Measurements from ENCODE around the gene PKNOX2.

Gene PKNOX2, protein sequence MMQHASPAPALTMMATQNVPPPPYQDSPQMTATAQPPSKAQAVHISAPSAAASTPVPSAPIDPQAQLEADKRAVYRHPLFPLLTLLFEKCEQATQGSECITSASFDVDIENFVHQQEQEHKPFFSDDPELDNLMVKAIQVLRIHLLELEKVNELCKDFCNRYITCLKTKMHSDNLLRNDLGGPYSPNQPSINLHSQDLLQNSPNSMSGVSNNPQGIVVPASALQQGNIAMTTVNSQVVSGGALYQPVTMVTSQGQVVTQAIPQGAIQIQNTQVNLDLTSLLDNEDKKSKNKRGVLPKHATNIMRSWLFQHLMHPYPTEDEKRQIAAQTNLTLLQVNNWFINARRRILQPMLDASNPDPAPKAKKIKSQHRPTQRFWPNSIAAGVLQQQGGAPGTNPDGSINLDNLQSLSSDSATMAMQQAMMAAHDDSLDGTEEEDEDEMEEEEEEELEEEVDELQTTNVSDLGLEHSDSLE

GRCh38 chr11:125164422-125165110, at the start of gene PKNOX2:
Gene PKNOX2 (plus strand): TSS chr11:125164751. CDS start chr11:125351306, 186,555 bp downstream.
- peak; percentile 49 to 55 for DNase-seq
- no peak for TF ChIP-seq POLR2A (IDR thresholded peaks at IDR 0.05; ENCODE audit: low read length)

- TF ChIP-seq GATA1 (IDR thresholded peaks at IDR 0.05; ENCODE audit: low read depth, low read length) (no peak), POLR2A (IDR thresholded peaks at IDR 0.05; ENCODE audit: low read length) (no peak)
- no peak for DNase-seq
These were observed 47.1 kb upstream of the PKNOX2 start for GRCh38 chr11:125117429-125117828.

DNA sequence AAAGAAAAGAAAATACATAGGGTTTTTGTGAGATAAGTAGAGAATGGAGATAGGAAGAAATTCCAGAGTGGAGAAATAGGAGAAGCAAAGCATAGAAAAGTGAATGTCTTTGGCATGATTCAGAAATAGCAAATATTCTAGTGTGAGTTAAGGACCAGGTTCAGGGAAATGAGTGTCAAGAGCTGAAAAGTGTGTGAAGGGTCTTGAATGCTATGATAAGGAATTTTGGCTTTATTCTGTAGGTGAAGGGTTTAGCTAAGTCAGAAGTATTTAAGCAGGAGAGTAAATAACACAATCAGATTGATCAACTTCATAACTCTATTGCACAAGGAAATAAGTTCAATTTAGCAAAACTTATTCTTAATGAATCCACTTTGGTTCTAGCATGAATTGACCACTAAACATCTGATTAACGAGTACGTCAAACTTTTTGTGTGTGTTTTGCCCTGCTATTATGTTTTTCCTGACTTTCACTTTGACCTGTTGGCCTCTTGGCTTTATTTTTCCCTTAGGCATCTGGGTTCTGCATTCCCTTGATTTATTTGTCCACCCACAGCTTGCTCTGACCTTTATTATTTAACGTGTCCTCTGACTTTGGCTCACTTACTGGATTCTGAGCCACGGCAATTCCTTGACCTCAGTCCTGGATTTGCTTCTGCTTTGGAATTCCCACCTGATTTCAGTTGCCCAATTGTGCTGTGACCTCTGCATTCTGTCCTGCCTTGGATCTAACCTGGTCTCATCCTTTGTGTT, 41.2 kb upstream of the PKNOX2 start:
- TF ChIP-seq GATA1 (IDR thresholded peaks at IDR 0.05; ENCODE audit: low read depth, low read length) (no peak), POLR2A (IDR thresholded peaks at IDR 0.05; ENCODE audit: low read length) (no peak)
- no peak for DNase-seq

DNA sequence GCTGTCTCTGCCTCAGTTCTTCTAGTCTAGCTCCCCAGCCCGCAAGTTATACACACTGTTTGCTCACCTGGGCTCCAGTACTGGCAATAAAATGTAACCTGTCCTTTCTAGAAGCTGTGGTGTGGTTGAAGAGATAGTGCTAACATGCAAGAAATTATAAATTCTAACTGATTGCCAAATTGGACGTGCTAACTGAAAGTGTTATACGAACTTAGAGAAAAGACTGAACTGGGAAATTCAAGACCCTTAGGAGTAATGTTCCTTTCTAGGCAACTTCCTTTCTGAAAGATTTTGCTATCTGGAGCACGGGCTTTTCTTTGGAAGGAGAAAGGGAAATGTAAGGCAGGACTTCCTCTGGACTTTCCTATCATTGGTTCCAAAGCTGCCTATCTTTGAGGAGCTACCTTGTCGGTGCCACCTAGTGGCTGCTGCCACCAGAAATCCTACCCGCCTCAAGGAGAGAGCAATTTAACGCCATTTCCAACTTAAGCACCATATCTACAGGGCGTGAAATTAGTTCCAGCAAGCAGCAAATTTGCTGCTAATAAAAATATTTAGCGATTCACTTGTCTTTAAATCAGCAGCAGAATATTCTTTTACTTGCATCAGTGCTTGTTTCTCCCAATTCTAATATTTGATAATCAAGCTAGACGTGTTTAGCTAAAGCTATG, 40.5 kb upstream of the PKNOX2 start:
- DNase-seq, result peak; percentile 58 to 70
- no peak for TF ChIP-seq GATA1 (IDR thresholded peaks at IDR 0.05; ENCODE audit: low read depth, low read length)
- no peak for TF ChIP-seq POLR2A (IDR thresholded peaks at IDR 0.05; ENCODE audit: low read length)

GRCh38 chr11:125124618-125124992, 39.9 kb upstream of the PKNOX2 start:
- TF ChIP-seq GATA1 (IDR thresholded peaks at IDR 0.05; ENCODE audit: low read depth, low read length) (no peak), POLR2A (IDR thresholded peaks at IDR 0.05; ENCODE audit: low read length) (no peak)
- DNase-seq, result no peak

DNA sequence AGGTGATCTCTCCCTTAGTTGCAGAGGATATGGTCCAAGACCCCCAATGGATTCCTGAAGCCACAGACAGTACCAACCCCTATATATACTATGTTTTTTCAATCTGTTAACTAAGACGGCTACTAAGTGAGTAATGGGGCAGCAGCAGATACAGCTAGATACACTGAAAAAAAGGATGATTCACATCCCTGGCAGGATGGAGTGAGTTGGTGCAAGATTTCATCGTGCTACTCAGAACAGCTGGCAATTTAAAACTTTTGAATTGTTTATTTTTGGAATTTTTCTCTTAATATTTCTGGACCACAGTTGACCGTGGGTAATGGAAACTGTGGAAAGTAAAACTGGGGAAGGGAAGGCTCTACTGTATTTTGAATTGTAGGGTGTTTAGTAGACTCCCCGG, 36.1 kb upstream of the PKNOX2 start:
- TF ChIP-seq POLR2A (IDR thresholded peaks at IDR 0.05; ENCODE audit: low read length), result no peak
- TF ChIP-seq GATA1 (IDR thresholded peaks at IDR 0.05; ENCODE audit: low read depth, low read length), result no peak
- DNase-seq, result no peak

- TF ChIP-seq GATA1 (IDR thresholded peaks at IDR 0.05; ENCODE audit: low read depth, low read length), result no peak
- TF ChIP-seq POLR2A (IDR thresholded peaks at IDR 0.05; ENCODE audit: low read length), result no peak
- no peak for DNase-seq
These were observed 35.1 kb upstream of the PKNOX2 start for GRCh38 chr11:125129316-125129993.

- TF ChIP-seq POLR2A (IDR thresholded peaks at IDR 0.05; ENCODE audit: low read length), result no peak
- no peak for TF ChIP-seq GATA1 (IDR thresholded peaks at IDR 0.05; ENCODE audit: low read depth, low read length)
- no peak for DNase-seq
These were observed 32.5 kb upstream of the PKNOX2 start for GRCh38 chr11:125132071-125132470.

DNA sequence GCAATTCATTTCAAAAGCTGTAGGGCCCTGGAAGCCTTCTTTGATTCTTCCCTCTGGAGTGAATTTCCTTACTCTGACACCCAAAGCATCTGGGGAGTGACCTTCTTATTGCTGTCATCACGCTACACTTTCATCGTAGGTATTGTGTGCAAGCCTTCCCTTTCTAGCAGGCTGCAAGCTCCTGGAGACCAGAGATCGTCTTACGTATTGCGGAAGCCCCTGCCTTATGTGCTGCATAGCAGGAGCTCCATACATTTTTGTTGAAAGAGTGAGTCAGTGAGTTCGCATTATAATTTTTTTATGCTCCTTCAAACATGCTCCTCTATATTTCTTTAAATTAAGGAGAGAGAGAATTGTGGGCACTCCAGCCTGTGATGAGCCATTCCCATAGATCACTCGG, 32.0 kb upstream of the PKNOX2 start:
- no peak for TF ChIP-seq GATA1 (IDR thresholded peaks at IDR 0.05; ENCODE audit: low read depth, low read length)
- TF ChIP-seq POLR2A (IDR thresholded peaks at IDR 0.05; ENCODE audit: low read length), result no peak
- no peak for DNase-seq

DNA sequence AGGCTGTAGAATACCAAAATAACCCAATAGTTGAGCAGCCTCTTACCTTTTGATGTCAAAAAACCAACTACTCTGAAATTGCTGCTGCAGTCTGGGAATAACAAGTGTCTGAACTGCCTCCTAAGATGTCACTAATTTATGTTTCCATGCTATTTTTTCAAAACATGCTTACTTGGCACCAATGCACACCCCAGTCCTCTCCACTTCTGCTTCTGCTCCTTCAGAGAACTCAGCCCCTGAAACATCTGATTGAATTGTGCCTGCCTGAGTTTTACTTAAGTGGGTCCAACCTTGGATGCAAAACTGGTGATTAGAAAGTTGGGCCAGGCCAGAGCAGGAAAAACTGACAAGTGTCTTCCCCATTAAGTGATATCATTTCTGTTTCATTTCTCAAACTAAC, 28.6 kb upstream of the PKNOX2 start:
- no peak for TF ChIP-seq GATA1 (IDR thresholded peaks at IDR 0.05; ENCODE audit: low read depth, low read length)
- no peak for TF ChIP-seq POLR2A (IDR thresholded peaks at IDR 0.05; ENCODE audit: low read length)

DNA sequence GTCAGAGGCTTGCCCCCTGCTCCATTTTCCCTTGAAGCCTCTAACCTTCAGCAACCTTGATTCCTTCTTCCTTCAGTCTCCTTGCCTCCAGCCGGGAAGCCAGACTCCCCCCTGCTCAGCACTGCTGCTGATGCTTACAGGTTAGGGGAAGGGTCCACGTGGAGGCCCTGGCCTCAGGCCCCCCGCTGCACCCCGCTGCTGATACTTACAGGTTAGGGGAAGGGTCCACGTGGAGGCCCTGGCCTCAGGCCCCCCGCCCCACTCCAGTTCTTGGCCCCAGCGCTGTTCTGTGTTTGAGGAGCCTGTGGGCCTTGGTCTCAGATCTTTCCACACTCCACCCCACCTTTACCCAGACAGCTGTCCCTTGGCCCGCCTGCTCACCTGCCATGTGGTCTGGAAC, 25.6 kb upstream of the PKNOX2 start:
- DNase-seq, result no peak
- TF ChIP-seq POLR2A (IDR thresholded peaks at IDR 0.05; ENCODE audit: low read length) (no peak), GATA1 (IDR thresholded peaks at IDR 0.05; ENCODE audit: low read depth, low read length) (no peak)

More for the DNA sequence above, 28.6 kb upstream of the PKNOX2 start:
- no peak for DNase-seq

GRCh38 chr11:125139778-125140177, 24.8 kb upstream of the PKNOX2 start:
- no peak for TF ChIP-seq GATA1 (IDR thresholded peaks at IDR 0.05; ENCODE audit: low read depth, low read length)
- TF ChIP-seq POLR2A (IDR thresholded peaks at IDR 0.05; ENCODE audit: low read length), result no peak
- DNase-seq, result no peak

DNA sequence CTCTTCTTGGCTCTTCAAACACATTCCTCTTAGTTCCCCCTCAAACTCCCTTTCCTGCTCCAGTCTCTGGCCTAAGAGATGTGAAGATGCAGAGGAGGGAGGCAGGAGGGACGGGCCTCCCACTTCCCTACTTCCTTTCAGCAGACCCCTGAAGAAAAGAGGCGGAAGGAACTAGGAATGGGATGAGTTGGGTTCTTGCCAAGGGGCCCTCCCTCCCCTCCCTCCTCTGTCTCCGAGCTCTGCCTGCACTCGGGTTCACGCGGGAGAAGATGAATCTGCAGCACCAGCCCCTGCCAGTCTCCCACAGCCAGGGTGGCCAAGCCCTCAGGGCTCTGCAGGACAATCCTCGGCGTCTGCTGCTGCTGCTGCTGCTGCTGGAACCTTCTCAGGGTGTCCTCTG, 24.3 kb upstream of the PKNOX2 start:
- no peak for TF ChIP-seq POLR2A (IDR thresholded peaks at IDR 0.05; ENCODE audit: low read length)

More for the DNA sequence above, 24.3 kb upstream of the PKNOX2 start:
- DNase-seq, result no peak
